Measurements from ENCODE around the gene CPEB3.
"Not testable (repeated sequence)": the region's sequence is repeated elsewhere in the genome, so short reads cannot be mapped to it uniquely, and the experiment has no call there.

CPEB3 gene

DNA sequence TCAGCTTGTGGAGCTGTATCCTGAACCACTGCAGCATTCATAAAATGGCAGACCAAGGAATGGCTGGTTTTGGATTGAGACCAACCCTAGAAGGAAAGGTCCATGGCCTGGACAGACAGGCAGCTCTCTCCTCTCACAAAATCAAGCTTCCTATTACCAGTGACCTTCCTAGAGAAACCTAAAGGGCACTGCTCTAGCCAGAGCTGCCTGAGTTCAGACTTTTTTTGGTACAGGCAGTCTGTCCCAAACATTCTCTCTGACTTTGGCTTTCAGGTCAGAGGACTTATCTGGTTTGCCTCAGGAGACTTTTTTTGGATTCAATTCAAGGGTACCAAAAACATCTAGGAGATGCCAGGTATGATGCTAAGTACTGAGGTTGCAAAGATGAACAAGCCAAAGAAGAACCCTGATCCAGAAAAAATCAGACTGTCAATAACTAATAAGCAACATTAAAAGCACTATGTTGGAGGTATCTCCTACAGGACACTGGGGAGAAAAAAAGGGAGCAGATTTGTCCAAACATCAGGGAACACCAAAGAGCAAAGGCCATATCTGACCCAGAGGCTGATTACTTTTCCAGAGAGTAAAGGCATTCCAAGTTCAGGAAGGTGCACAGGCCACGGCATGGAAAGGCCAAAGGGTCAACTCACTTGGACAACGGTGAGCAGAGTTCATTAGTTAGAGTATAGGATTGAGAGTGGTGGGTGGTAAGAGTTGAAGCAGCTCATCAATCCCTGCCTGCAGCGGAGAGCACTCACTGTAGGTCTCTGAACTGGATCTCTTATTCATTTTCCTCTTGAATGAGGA lies 169.0 kb downstream of the CPEB3 start:
- no peak for TF ChIP-seq POLR2AphosphoS5 (IDR thresholded peaks at IDR 0.05; ENCODE audit: low read depth)
- TF ChIP-seq, protein P1, sequence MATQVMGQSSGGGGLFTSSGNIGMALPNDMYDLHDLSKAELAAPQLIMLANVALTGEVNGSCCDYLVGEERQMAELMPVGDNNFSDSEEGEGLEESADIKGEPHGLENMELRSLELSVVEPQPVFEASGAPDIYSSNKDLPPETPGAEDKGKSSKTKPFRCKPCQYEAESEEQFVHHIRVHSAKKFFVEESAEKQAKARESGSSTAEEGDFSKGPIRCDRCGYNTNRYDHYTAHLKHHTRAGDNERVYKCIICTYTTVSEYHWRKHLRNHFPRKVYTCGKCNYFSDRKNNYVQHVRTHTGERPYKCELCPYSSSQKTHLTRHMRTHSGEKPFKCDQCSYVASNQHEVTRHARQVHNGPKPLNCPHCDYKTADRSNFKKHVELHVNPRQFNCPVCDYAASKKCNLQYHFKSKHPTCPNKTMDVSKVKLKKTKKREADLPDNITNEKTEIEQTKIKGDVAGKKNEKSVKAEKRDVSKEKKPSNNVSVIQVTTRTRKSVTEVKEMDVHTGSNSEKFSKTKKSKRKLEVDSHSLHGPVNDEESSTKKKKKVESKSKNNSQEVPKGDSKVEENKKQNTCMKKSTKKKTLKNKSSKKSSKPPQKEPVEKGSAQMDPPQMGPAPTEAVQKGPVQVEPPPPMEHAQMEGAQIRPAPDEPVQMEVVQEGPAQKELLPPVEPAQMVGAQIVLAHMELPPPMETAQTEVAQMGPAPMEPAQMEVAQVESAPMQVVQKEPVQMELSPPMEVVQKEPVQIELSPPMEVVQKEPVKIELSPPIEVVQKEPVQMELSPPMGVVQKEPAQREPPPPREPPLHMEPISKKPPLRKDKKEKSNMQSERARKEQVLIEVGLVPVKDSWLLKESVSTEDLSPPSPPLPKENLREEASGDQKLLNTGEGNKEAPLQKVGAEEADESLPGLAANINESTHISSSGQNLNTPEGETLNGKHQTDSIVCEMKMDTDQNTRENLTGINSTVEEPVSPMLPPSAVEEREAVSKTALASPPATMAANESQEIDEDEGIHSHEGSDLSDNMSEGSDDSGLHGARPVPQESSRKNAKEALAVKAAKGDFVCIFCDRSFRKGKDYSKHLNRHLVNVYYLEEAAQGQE (IDR thresholded peaks at IDR 0.05; ENCODE audit: insufficient replicate concordance, low read depth), result no peak
- no peak for DNase-seq (ENCODE audit: low read depth in 1 of 2, low spot score in 1 of 2)
- Histone ChIP-seq H3K4me3 (replicated peaks; ENCODE audit: insufficient read depth, low read length) (no peak overlapping the region), H3K27me3 (ENCODE audit: insufficient read depth, poor library complexity, severe bottlenecking) (no peaks in the 10 kb centered on the region), H3K27ac (replicated peaks) (no peak overlapping the region)

DNA sequence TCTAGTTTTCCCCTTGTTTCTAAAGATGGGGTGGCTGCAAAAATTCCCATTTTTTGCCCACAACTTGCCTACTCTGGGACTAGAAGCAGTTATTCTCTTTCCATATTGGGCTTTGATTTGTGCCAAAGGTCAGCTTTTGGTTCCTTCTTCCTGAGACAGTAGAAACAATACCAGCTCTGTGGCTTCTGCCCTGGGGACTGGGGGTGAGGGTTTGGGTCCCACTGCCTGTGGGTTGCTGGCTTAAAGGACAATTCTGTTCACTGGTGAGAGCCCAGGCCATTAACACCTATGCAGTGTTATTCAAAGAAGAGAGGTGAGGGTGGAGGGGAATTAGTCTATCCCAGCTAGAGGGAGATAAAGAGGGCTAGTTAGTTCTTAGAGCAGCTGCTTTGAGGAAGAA lies 171.5 kb downstream of the CPEB3 start:
- Histone ChIP-seq H3K4me3 (replicated peaks; ENCODE audit: insufficient read depth, low read length) (no peak overlapping the region), H3K27ac (replicated peaks) (no peak overlapping the region), H3K27me3 (ENCODE audit: insufficient read depth, poor library complexity, severe bottlenecking) (no peaks in the 10 kb centered on the region)
- TF ChIP-seq POLR2AphosphoS5 (IDR thresholded peaks at IDR 0.05; ENCODE audit: low read depth), result no peak
- TF ChIP-seq GABPA (IDR thresholded peaks at IDR 0.05; ENCODE audit: low read depth), result no peak
- TF ChIP-seq, protein P2, sequence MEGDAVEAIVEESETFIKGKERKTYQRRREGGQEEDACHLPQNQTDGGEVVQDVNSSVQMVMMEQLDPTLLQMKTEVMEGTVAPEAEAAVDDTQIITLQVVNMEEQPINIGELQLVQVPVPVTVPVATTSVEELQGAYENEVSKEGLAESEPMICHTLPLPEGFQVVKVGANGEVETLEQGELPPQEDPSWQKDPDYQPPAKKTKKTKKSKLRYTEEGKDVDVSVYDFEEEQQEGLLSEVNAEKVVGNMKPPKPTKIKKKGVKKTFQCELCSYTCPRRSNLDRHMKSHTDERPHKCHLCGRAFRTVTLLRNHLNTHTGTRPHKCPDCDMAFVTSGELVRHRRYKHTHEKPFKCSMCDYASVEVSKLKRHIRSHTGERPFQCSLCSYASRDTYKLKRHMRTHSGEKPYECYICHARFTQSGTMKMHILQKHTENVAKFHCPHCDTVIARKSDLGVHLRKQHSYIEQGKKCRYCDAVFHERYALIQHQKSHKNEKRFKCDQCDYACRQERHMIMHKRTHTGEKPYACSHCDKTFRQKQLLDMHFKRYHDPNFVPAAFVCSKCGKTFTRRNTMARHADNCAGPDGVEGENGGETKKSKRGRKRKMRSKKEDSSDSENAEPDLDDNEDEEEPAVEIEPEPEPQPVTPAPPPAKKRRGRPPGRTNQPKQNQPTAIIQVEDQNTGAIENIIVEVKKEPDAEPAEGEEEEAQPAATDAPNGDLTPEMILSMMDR (IDR thresholded peaks at IDR 0.05; ENCODE audit: insufficient read depth, low read length), result no peak
- TF ChIP-seq SPI1 (IDR thresholded peaks at IDR 0.05; ENCODE audit: borderline replicate concordance, low read depth), result no peak
- TF ChIP-seq, protein P1 (IDR thresholded peaks at IDR 0.05; ENCODE audit: insufficient replicate concordance, low read depth), result no peak
- no peak for DNase-seq (ENCODE audit: low read depth in 1 of 2, low spot score in 1 of 2)

DNA sequence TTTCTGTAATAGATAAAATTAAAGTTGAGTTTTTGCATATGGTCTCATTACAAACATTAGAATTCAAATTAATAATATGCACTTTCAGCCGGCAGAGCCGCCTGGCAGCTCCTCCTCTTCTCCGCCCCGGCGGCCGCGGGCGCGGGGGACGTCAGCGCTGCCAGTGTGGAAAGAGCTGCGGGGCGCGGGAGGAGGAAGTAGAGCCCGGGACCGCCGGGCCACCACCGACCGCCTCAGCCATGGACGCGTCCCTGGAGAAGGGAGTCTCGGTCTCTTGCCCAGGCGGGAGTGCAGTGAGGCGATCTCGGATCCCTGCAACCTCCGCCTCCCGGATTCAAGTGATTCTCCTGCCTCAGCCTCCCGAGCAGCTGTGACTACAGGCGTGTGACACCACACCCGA lies 176.0 kb downstream of the CPEB3 start:
- DNase-seq (ENCODE audit: low read depth in 1 of 2, low spot score in 1 of 2); H3K4me3 ChIP-seq (replicated peaks; ENCODE audit: insufficient read depth, low read length); H3K27me3 ChIP-seq (ENCODE audit: insufficient read depth, poor library complexity, severe bottlenecking); H3K27ac ChIP-seq (replicated peaks): not testable (repeated sequence)

DNA sequence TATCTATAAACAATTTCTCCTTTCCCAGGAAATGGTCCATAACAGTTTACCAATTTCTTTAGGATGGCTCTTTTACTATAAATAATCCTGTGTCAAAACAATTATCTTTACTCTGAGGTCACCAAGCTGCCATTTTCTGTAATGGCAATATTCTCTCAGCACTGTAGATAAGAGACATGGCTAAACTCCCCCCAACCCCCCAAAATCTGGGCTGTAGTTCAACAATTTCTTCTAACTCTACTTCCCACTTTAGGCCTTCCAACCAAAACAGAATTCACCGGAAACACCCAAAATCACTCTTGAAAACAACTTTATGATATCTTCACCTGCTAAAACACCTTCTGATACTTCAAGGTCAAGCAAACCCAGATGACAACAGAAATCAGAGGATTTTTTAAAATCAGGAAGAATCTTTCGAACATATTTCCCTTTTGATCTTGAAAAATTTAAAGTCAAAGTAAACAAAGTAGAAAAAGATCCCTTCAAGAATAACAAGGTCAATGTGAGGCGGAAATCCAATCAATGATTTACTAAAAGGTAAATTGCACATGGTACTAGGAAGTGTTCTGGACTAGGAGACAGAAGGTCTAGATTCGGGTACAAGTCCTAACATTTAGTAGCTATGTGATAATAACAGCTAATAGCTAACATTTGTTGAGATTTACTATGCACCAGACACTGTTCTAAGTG lies 176.8 kb downstream of the CPEB3 start:
- Histone ChIP-seq H3K4me3 (replicated peaks; ENCODE audit: insufficient read depth, low read length) (no peak overlapping the region), H3K27ac (replicated peaks) (no peak overlapping the region), H3K27me3 (ENCODE audit: insufficient read depth, poor library complexity, severe bottlenecking) (no peaks in the 10 kb centered on the region)
- no peak for DNase-seq (ENCODE audit: low read depth in 1 of 2, low spot score in 1 of 2)
- TF ChIP-seq, protein P1 (IDR thresholded peaks at IDR 0.05; ENCODE audit: insufficient replicate concordance, low read depth), result no peak
- TF ChIP-seq SPI1 (IDR thresholded peaks at IDR 0.05; ENCODE audit: borderline replicate concordance, low read depth) (no peak), GABPA (IDR thresholded peaks at IDR 0.05; ENCODE audit: low read depth) (no peak), POLR2AphosphoS5 (IDR thresholded peaks at IDR 0.05; ENCODE audit: low read depth) (no peak)
- TF ChIP-seq, protein P2 (IDR thresholded peaks at IDR 0.05; ENCODE audit: insufficient read depth, low read length), result no peak
